ENCODE measurements around the gene EXOC6.

EXOC6 gene

DNA sequence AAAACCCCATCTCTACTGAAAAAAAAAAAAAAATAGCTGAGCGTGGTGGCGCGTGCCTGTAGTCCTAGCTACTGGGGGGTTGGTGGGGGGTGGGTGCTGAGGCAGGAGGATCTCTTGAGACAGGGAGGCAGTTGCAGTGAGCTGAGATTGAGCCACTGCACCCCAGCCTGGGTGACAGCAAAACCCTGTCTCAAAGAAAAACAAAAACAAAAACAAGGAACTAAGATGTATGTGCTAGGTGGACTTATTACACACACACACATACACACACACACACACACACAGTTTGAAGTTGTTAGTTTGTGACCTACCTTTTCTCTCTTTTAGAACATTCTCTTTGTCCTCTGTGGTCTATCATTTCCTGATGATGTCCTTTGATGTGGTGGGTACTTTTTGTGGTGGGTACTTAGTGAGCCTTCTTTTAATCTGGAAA, 53.5 kb downstream of the EXOC6 start (continued):
- TF ChIP-seq, protein P1, sequence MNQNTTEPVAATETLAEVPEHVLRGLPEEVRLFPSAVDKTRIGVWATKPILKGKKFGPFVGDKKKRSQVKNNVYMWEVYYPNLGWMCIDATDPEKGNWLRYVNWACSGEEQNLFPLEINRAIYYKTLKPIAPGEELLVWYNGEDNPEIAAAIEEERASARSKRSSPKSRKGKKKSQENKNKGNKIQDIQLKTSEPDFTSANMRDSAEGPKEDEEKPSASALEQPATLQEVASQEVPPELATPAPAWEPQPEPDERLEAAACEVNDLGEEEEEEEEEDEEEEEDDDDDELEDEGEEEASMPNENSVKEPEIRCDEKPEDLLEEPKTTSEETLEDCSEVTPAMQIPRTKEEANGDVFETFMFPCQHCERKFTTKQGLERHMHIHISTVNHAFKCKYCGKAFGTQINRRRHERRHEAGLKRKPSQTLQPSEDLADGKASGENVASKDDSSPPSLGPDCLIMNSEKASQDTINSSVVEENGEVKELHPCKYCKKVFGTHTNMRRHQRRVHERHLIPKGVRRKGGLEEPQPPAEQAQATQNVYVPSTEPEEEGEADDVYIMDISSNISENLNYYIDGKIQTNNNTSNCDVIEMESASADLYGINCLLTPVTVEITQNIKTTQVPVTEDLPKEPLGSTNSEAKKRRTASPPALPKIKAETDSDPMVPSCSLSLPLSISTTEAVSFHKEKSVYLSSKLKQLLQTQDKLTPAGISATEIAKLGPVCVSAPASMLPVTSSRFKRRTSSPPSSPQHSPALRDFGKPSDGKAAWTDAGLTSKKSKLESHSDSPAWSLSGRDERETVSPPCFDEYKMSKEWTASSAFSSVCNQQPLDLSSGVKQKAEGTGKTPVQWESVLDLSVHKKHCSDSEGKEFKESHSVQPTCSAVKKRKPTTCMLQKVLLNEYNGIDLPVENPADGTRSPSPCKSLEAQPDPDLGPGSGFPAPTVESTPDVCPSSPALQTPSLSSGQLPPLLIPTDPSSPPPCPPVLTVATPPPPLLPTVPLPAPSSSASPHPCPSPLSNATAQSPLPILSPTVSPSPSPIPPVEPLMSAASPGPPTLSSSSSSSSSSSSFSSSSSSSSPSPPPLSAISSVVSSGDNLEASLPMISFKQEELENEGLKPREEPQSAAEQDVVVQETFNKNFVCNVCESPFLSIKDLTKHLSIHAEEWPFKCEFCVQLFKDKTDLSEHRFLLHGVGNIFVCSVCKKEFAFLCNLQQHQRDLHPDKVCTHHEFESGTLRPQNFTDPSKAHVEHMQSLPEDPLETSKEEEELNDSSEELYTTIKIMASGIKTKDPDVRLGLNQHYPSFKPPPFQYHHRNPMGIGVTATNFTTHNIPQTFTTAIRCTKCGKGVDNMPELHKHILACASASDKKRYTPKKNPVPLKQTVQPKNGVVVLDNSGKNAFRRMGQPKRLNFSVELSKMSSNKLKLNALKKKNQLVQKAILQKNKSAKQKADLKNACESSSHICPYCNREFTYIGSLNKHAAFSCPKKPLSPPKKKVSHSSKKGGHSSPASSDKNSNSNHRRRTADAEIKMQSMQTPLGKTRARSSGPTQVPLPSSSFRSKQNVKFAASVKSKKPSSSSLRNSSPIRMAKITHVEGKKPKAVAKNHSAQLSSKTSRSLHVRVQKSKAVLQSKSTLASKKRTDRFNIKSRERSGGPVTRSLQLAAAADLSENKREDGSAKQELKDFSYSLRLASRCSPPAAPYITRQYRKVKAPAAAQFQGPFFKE (tag by site-specific recombination; IDR thresholded peaks at IDR 0.05; ENCODE audit: borderline replicate concordance), result no peak
- TF ChIP-seq, protein P2, sequence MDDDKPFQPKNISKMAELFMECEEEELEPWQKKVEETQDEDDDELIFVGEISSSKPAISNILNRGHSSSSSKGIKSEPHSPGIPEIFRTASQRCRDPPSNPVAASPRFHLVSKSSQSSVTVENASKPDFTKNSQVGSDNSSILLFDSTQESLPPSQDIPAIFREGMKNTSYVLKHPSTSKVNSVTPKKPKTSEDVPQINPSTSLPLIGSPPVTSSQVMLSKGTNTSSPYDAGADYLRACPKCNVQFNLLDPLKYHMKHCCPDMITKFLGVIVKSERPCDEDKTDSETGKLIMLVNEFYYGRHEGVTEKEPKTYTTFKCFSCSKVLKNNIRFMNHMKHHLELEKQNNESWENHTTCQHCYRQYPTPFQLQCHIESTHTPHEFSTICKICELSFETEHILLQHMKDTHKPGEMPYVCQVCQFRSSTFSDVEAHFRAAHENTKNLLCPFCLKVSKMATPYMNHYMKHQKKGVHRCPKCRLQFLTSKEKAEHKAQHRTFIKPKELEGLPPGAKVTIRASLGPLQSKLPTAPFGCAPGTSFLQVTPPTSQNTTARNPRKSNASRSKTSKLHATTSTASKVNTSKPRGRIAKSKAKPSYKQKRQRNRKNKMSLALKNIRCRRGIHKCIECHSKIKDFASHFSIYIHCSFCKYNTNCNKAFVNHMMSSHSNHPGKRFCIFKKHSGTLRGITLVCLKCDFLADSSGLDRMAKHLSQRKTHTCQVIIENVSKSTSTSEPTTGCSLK (tag by site-specific recombination; IDR thresholded peaks at IDR 0.05), result no peak
- TF ChIP-seq ZNF544 (tag by site-specific recombination; IDR thresholded peaks at IDR 0.05), result no peak
- TF ChIP-seq, protein P3, sequence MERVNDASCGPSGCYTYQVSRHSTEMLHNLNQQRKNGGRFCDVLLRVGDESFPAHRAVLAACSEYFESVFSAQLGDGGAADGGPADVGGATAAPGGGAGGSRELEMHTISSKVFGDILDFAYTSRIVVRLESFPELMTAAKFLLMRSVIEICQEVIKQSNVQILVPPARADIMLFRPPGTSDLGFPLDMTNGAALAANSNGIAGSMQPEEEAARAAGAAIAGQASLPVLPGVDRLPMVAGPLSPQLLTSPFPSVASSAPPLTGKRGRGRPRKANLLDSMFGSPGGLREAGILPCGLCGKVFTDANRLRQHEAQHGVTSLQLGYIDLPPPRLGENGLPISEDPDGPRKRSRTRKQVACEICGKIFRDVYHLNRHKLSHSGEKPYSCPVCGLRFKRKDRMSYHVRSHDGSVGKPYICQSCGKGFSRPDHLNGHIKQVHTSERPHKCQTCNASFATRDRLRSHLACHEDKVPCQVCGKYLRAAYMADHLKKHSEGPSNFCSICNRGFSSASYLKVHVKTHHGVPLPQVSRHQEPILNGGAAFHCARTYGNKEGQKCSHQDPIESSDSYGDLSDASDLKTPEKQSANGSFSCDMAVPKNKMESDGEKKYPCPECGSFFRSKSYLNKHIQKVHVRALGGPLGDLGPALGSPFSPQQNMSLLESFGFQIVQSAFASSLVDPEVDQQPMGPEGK (tag by site-specific recombination; IDR thresholded peaks at IDR 0.05), result no peak
- TF ChIP-seq TCF7L2 (IDR thresholded peaks at IDR 0.05; ENCODE audit: borderline replicate concordance, low read depth, low read length), result no peak
- TF ChIP-seq ZFP37 (tag by site-specific recombination; IDR thresholded peaks at IDR 0.05), result no peak
- TF ChIP-seq GLI4 (tag by site-specific recombination; IDR thresholded peaks at IDR 0.05), result no peak
- no peak for TF ChIP-seq ZNF341 (tag by site-specific recombination; IDR thresholded peaks at IDR 0.05; ENCODE audit: low read depth)
- TF ChIP-seq KLF7 (tag by site-specific recombination; IDR thresholded peaks at IDR 0.05; ENCODE audit: borderline replicate concordance), result no peak
- no peak for TF ChIP-seq ZNF248 (tag by site-specific recombination; IDR thresholded peaks at IDR 0.05)
- no peak for TF ChIP-seq ZNF10 (tag by site-specific recombination; IDR thresholded peaks at IDR 0.05)

DNA sequence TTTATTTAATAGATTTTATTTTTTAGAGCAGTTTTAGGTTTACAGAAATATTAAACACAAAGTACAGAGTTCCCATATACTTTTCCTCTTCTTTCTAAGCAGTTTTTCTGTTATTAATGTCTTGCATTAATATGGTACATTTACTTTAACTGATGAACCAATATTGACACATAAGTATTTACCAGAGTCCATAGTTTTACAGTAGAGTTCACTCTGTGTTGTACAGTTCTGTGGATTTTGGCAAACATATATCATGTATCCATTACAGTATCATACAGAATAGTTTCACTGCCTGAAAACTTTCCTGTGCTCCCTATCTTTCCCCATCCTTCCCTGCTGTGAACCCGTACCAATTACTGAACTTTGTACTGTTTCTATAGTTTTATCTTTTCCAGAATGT, 55.3 kb downstream of the EXOC6 start:
- Histone ChIP-seq H3K9me3 (ENCODE audit: control insufficient read depth, insufficient read depth, low read depth, low read length) (no peaks in the 10 kb centered on the region), H3K4me3 (ENCODE audit: low read depth, low read length) (no peak overlapping the region), H3K27ac (ENCODE audit: extremely low read depth, low read depth, low read length) (no peak overlapping the region), H3K4me1 (ENCODE audit: control insufficient read depth, insufficient read depth, low read length) (peaks cover 7% of the 10 kb centered on the region), H3K36me3 (ENCODE audit: control insufficient read depth in 2 of 2, insufficient read depth in 1 of 2, low read length in 2 of 2) (peaks cover 7 to 9% of the 10 kb centered on the region in 2 experiments)
- TF ChIP-seq ZNF19 (tag by site-specific recombination; IDR thresholded peaks at IDR 0.05; ENCODE audit: low read depth) (no peak), ZNF571 (tag by site-specific recombination; IDR thresholded peaks at IDR 0.05) (no peak), ZNF132 (tag by site-specific recombination; IDR thresholded peaks at IDR 0.05; ENCODE audit: borderline replicate concordance) (no peak)
- TF ChIP-seq, protein P4, sequence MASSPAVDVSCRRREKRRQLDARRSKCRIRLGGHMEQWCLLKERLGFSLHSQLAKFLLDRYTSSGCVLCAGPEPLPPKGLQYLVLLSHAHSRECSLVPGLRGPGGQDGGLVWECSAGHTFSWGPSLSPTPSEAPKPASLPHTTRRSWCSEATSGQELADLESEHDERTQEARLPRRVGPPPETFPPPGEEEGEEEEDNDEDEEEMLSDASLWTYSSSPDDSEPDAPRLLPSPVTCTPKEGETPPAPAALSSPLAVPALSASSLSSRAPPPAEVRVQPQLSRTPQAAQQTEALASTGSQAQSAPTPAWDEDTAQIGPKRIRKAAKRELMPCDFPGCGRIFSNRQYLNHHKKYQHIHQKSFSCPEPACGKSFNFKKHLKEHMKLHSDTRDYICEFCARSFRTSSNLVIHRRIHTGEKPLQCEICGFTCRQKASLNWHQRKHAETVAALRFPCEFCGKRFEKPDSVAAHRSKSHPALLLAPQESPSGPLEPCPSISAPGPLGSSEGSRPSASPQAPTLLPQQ (tag by site-specific recombination; IDR thresholded peaks at IDR 0.05), result no peak
- POLR2A ChIA-PET, result no interaction called here
- CTCF ChIA-PET, result no interaction called here

Data from HEK293 (cell line).